Astrocyte (in vitro differentiated cells and primary cell): ENCODE data around the gene SHB. TPM values are rescaled to one million over a fixed set of nuclear protein-coding genes. Genes with fewer than 3 reads are reported as not detected.

ENCODE experiments used
- DNase-seq: peaks from one replicate; pipeline ENCODE4 v3.0.0-alpha.2; 2010; ENCODE audit warnings: low read depth
- FAIRE-seq: peaks from 2 replicates; lab custom pipeline; 2011; peaks lifted over from hg19 to GRCh38; lab: Jason Lieb, UNC
- H2AFZ ChIP-seq: 2 replicates; pipeline ENCODE4 v1.6.0; 2012; ENCODE audit warnings: low read depth, low read length, inconsistent platforms
- H3K27ac ChIP-seq: 2 replicates; pipeline ENCODE4 v1.5.1; 2011; ENCODE audit warnings: low read depth, low read length, inconsistent platforms
- H3K27me3 ChIP-seq: 2 replicates; pipeline ENCODE4 v1.6.0; 2011; ENCODE audit warnings: low read length, inconsistent platforms; ENCODE audit not compliant: insufficient read depth
- H3K36me3 ChIP-seq: 2 replicates; pipeline ENCODE4 v1.5.1; 2011; ENCODE audit warnings: low read length, inconsistent platforms; ENCODE audit not compliant: insufficient read depth
- H3K4me1 ChIP-seq: 2 replicates; pipeline ENCODE4 v1.5.1; 2011; ENCODE audit warnings: low read length, inconsistent platforms; ENCODE audit not compliant: insufficient read depth
- H3K4me2 ChIP-seq: 2 replicates; pipeline ENCODE4 v1.6.0; 2012; ENCODE audit warnings: low read length, inconsistent platforms
- H3K4me3 ChIP-seq: 2 replicates; pipeline ENCODE4 v1.5.1; 2011; ENCODE audit warnings: low read depth, mild to moderate bottlenecking, low read length, inconsistent platforms; ENCODE audit not compliant: insufficient read depth
- H3K79me2 ChIP-seq: 2 replicates; pipeline ENCODE4 v1.6.0; 2012; ENCODE audit warnings: mild to moderate bottlenecking, low read length, inconsistent platforms; ENCODE audit not compliant: insufficient read depth
- H3K9ac ChIP-seq: 2 replicates; pipeline ENCODE4 v1.6.0; 2012; ENCODE audit warnings: mild to moderate bottlenecking, low read length, inconsistent platforms
- H3K9me3 ChIP-seq: 2 replicates; pipeline ENCODE4 v1.5.1; 2012; ENCODE audit warnings: low read depth, mild to moderate bottlenecking, low read length, inconsistent platforms; ENCODE audit not compliant: insufficient read depth
- H4K20me1 ChIP-seq: 2 replicates; pipeline ENCODE4 v1.6.0; 2012; ENCODE audit warnings: low read length, inconsistent platforms; ENCODE audit not compliant: insufficient read depth
- H3K27ac Mint-ChIP-seq: one replicate; pipeline ENCODE4 v1.8.0; 2021; ENCODE audit warnings: mild to moderate bottlenecking, mixed read lengths; ENCODE audit not compliant: unreplicated experiment
- H3K27me3 Mint-ChIP-seq: one replicate; pipeline ENCODE4 v1.8.0; 2021; ENCODE audit warnings: low read depth, mixed read lengths; ENCODE audit not compliant: unreplicated experiment
- H3K36me3 Mint-ChIP-seq: one replicate; pipeline ENCODE4 v1.8.0; 2021; ENCODE audit warnings: low read depth, mixed read lengths; ENCODE audit not compliant: unreplicated experiment
- H3K4me1 Mint-ChIP-seq: one replicate; pipeline ENCODE4 v1.8.0; 2021; ENCODE audit warnings: low read depth, mixed read lengths; ENCODE audit not compliant: unreplicated experiment
- H3K4me3 Mint-ChIP-seq: one replicate; pipeline ENCODE4 v1.8.0; 2021; ENCODE audit warnings: mild to moderate bottlenecking, moderate library complexity, mixed read lengths; ENCODE audit not compliant: unreplicated experiment
- H3K9me3 Mint-ChIP-seq: one replicate; pipeline ENCODE4 v1.8.0; 2021; ENCODE audit warnings: mild to moderate bottlenecking, mixed read lengths; ENCODE audit not compliant: unreplicated experiment
- EZH2 ChIP-seq: IDR thresholded peaks from 2 replicates; pipeline ENCODE4 v1.6.1; 2012; ENCODE audit warnings: mild to moderate bottlenecking, low read length, inconsistent platforms; ENCODE audit not compliant: insufficient read depth
- total RNA-seq: library from RNA; stranded (reverse); gene quantifications from 2 replicates; pipeline ENCODE4 v1.2.1, GENCODE V29; 2021
- TF ChIP-seq, protein P1 (sequence below): IDR thresholded peaks from 2 replicates; pipeline ENCODE4 v1.5.1; 2011; ENCODE audit warnings: low read depth, mild to moderate bottlenecking, inconsistent platforms, low read length, moderate library complexity; ENCODE audit not compliant: insufficient read depth

SHB gene
- total RNA-seq, 1 donor from 2014 or later: 53.4 TPM

GRCh38 chr9:38066197-38066913 lies 2.7 kb downstream of the SHB start:
- FAIRE-seq: no peak
- H3K27ac ChIP-seq: peak overlapping the region; percentile 82

GRCh38 chr9:38065369-38066075 lies 3.5 kb downstream of the SHB start:
- H3K36me3 ChIP-seq: no peaks in the 10 kb centered on the region
- peak overlapping the region; percentile 92 for H3K4me3 ChIP-seq
- FAIRE-seq (no peak), DNase-seq (no peak)
- H3K4me1 ChIP-seq: peaks cover 64% of the 10 kb centered on the region
- peaks cover 83% of the 10 kb centered on the region for H3K79me2 ChIP-seq
- no peak overlapping the region for H3K27ac ChIP-seq
- peaks cover 19% of the 10 kb centered on the region for H3K36me3 Mint-ChIP-seq
- H3K4me1 Mint-ChIP-seq: peaks cover 53% of the 10 kb centered on the region
- H3K4me3 Mint-ChIP-seq: peak overlapping the region; percentile 98
- H3K9me3 Mint-ChIP-seq: no peaks in the 10 kb centered on the region
- H4K20me1 ChIP-seq: peaks cover 73% of the 10 kb centered on the region
- no peaks in the 10 kb centered on the region for H3K27me3 ChIP-seq
- H3K27me3 Mint-ChIP-seq: no peaks in the 10 kb centered on the region
- no peak for TF ChIP-seq EZH2
- H3K27ac Mint-ChIP-seq: peak overlapping the region; percentile 78
- H3K4me2 ChIP-seq: peak overlapping the region; percentile 90
- H3K9me3 ChIP-seq: no peaks in the 10 kb centered on the region
- no peak overlapping the region for H2AFZ ChIP-seq
- peak overlapping the region; percentile 93 for H3K9ac ChIP-seq

More at GRCh38 chr9:38066197-38066913, 2.7 kb downstream of the SHB start:
- H3K4me1 ChIP-seq: peaks cover 56% of the 10 kb centered on the region
- no peaks in the 10 kb centered on the region for H3K9me3 ChIP-seq
- peak overlapping the region; percentile 89 for H3K27ac Mint-ChIP-seq
- H3K9ac ChIP-seq: peak overlapping the region; percentile 93
- H3K4me1 Mint-ChIP-seq: peaks cover 55% of the 10 kb centered on the region
- H3K79me2 ChIP-seq: peaks cover 74% of the 10 kb centered on the region
- DNase-seq: no peak
- H2AFZ ChIP-seq: no peak overlapping the region
- peaks cover 19% of the 10 kb centered on the region for H3K36me3 Mint-ChIP-seq
- no peaks in the 10 kb centered on the region for H3K27me3 ChIP-seq
- no peaks in the 10 kb centered on the region for H3K9me3 Mint-ChIP-seq
- peak overlapping the region; percentile 98 for H3K4me3 Mint-ChIP-seq
- H3K4me3 ChIP-seq: peak overlapping the region; percentile 92
- H3K27me3 Mint-ChIP-seq: no peaks in the 10 kb centered on the region
- H3K4me2 ChIP-seq: peak overlapping the region; percentile 90
- peaks cover 64% of the 10 kb centered on the region for H4K20me1 ChIP-seq
- H3K36me3 ChIP-seq: no peaks in the 10 kb centered on the region
- TF ChIP-seq, protein P1, sequence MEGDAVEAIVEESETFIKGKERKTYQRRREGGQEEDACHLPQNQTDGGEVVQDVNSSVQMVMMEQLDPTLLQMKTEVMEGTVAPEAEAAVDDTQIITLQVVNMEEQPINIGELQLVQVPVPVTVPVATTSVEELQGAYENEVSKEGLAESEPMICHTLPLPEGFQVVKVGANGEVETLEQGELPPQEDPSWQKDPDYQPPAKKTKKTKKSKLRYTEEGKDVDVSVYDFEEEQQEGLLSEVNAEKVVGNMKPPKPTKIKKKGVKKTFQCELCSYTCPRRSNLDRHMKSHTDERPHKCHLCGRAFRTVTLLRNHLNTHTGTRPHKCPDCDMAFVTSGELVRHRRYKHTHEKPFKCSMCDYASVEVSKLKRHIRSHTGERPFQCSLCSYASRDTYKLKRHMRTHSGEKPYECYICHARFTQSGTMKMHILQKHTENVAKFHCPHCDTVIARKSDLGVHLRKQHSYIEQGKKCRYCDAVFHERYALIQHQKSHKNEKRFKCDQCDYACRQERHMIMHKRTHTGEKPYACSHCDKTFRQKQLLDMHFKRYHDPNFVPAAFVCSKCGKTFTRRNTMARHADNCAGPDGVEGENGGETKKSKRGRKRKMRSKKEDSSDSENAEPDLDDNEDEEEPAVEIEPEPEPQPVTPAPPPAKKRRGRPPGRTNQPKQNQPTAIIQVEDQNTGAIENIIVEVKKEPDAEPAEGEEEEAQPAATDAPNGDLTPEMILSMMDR: no peak
- no peak for TF ChIP-seq EZH2

- H2AFZ ChIP-seq: no peak overlapping the region
- Mint-ChIP-seq H3K27ac (no peak overlapping the region), H3K9me3 (no peaks in the 10 kb centered on the region), H3K4me3 (peak overlapping the region; percentile 98), H3K27me3 (no peaks in the 10 kb centered on the region), H3K36me3 (peaks cover 19% of the 10 kb centered on the region), H3K4me1 (peaks cover 50% of the 10 kb centered on the region)
- peaks cover 67% of the 10 kb centered on the region for H3K4me1 ChIP-seq
- H3K4me3 ChIP-seq: peak overlapping the region; percentile 92
- H3K36me3 ChIP-seq: no peaks in the 10 kb centered on the region
- peak overlapping the region; percentile 18 for H3K27ac ChIP-seq
- no peaks in the 10 kb centered on the region for H3K27me3 ChIP-seq
- peaks cover 89% of the 10 kb centered on the region for H3K79me2 ChIP-seq
- peaks cover 74% of the 10 kb centered on the region for H4K20me1 ChIP-seq
- TF ChIP-seq, protein P1: no peak
- TF ChIP-seq EZH2: no peak
- DNase-seq: no peak
- FAIRE-seq: no peak
- no peaks in the 10 kb centered on the region for H3K9me3 ChIP-seq
- peak overlapping the region; percentile 93 for H3K9ac ChIP-seq
- H3K4me2 ChIP-seq: peak overlapping the region; percentile 90
Measured at GRCh38 chr9:38064842-38065368, 4.1 kb downstream of the SHB start.
